Erythroblast (primary cell): ENCODE data around the gene ACOT7.

Source experiments
- DNase-seq, 2 experiments: peaks; one replicate each; lab custom pipeline; 2025; lab: John Stamatoyannopoulos, UW
- GATA1 ChIP-seq: IDR thresholded peaks from 2 replicates; pipeline ENCODE4 v1.6.1; 2011; ENCODE audit warnings: low read depth, mild to moderate bottlenecking, control low read depth, low read length, moderate library complexity
- POLR2A ChIP-seq: IDR thresholded peaks from 2 replicates; pipeline ENCODE4 v1.6.1; 2011; ENCODE audit warnings: mild to moderate bottlenecking, low read length

ACOT7 gene

GRCh38 chr1:6243993-6244392 lies 149.6 kb downstream of the ACOT7 start, which contains the start of gene HES3:
Gene HES3 (plus strand): TSS chr1:6244179. CDS start chr1:6244366, 187 bp downstream.
- DNase-seq = no peak
- TF ChIP-seq POLR2A = no peak
- TF ChIP-seq GATA1 = no peak

- TF ChIP-seq POLR2A (no peak), GATA1 (no peak)
- no peak for DNase-seq
These were observed 150.3 kb downstream of the ACOT7 start for GRCh38 chr1:6243053-6243834.

- no peak for DNase-seq
- TF ChIP-seq POLR2A = no peak
- TF ChIP-seq GATA1 = no peak
These were observed 151.5 kb downstream of the ACOT7 start for GRCh38 chr1:6241887-6242740.

- DNase-seq = no peak
- TF ChIP-seq POLR2A (no peak), GATA1 (no peak)
These were observed 152.3 kb downstream of the ACOT7 start for GRCh38 chr1:6241107-6241886.

- TF ChIP-seq GATA1 (no peak), POLR2A (no peak)
- DNase-seq = no peak
These were observed 153.4 kb downstream of the ACOT7 start for GRCh38 chr1:6239950-6240768.

GRCh38 chr1:6239213-6239752 lies 154.3 kb downstream of the ACOT7 start:
- no peak for DNase-seq
- TF ChIP-seq POLR2A (no peak), GATA1 (no peak)

GRCh38 chr1:6237093-6237492 lies 156.5 kb downstream of the ACOT7 start:
- DNase-seq = no peak
- TF ChIP-seq GATA1 = no peak

- DNase-seq = peak; percentile 57 to 66
- TF ChIP-seq POLR2A (no peak), GATA1 (no peak)
These were observed 158.3 kb downstream of the ACOT7 start for GRCh38 chr1:6235296-6235677.

GRCh38 chr1:6234502-6235295 lies 158.9 kb downstream of the ACOT7 start:
- peak; percentile 44 to 48 for DNase-seq
- TF ChIP-seq POLR2A = no peak
- no peak for TF ChIP-seq GATA1

- DNase-seq = no peak
- TF ChIP-seq POLR2A = no peak
- no peak for TF ChIP-seq GATA1
These were observed 160.2 kb downstream of the ACOT7 start for GRCh38 chr1:6233376-6233775.

GRCh38 chr1:6225651-6226050 lies 167.9 kb downstream of the ACOT7 start:
- TF ChIP-seq GATA1 = no peak
- no peak for TF ChIP-seq POLR2A

GRCh38 chr1:6224718-6225117 lies 168.8 kb downstream of the ACOT7 start:
- DNase-seq = no peak
- TF ChIP-seq POLR2A (no peak), GATA1 (no peak)

More at GRCh38 chr1:6225651-6226050, 167.9 kb downstream of the ACOT7 start:
- DNase-seq = no peak

- no peak for DNase-seq
- no peak for TF ChIP-seq POLR2A
- no peak for TF ChIP-seq GATA1
These were observed 169.9 kb downstream of the ACOT7 start for GRCh38 chr1:6223617-6224016.
